ENCODE measurements around the gene RFESD.
"Not testable (repeated sequence)": the region's sequence is repeated elsewhere in the genome, so short reads cannot be mapped to it uniquely, and the experiment has no call there.

The RFESD gene

DNA sequence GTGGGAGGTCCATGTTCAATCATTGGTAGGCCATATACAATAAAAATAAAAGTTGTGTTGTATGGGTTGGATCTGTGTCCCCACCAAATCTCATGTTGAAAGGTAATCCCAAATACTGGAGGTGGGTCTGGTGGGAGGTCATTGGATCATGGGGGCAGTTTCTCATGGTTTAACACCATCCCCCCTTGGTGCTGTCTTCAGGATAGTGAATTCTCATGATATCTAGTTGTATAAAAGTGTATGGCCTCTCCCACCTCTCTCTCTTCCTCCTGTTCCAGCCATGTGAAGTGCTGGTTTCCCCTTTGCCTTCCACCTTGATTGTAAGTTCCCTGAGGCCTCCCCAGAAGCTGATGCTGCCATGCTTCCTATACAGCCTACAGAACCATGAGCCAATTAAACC lies 21.1 kb downstream of the RFESD start:
- no peak for DNase-seq

DNA sequence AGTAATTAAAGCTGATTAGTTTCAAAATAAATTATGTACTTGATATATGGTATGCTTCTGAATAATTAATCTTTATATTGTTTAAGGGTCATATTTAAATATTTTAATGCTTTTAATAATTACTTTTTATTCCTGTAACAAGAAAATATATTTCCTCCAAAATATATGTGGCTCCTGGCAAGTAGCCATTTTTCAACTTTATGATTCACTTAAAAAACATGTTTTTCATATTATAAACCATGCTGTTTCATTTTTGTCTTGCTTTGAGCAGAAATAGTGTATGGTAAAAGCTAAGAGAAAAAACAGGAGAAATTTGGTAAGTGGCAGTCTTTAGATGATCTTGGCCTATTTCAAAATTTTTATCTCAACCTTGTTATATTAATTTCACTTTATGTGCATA lies 21.6 kb downstream of the RFESD start:
- DNase-seq, result no peak

DNA sequence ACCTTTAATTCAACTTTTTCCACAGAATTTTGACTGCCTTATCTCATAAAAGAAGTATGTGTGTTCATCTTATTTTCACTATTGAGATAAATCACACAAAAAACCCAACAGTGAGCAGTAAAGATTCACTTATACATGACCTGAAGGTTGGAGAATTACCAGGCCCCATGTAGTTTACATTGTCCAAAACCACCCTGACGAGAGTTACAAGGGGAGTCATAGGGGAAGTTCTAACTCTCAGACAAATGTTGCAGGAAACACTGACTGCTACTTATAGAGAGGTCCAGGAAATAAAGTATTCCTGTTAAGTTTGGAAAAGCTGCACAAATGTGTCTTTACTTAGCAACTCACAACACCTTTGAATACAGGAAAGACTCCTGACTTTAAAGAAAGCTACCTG lies 22.2 kb downstream of the RFESD start:
- no peak for DNase-seq

DNA sequence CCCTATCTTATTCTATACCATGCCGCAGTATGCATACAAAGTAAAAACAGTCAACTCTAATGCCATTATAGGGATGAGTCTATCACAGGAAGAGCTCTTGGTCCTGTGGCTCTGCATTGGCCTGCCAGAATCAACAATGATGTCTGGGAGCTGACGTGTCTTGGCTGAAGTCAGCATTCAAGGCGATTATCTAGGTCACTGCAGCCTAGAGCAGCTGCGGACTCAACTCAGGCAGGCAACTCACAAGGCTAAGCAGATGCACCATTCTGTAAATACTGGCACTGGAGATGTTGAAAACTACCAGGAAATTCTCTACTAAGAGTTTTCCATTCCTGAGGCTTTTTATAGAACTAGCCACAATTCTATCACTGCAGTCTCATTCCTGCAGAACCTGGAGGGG lies 23.0 kb downstream of the RFESD start:
- DNase-seq, result no peak

DNA sequence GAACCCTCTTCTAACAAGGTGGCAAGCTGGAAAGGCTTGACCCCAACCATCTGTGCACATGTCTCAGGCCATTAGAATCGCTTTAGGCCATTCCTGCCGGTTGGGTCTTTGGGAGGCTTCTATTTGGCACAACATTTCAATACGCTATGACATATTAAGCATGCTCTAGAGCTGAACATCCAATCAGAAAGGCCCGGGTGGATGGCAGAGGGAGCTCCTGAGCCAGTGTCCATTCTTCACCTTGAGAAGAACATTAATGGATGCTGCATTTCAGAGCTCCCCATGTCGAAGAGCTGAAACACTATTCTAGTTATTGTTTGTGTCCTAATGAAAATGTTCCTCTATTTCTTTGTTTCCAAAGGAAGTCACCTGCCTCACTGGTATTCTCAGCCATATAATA lies 23.4 kb downstream of the RFESD start:
- no peak for DNase-seq

DNA sequence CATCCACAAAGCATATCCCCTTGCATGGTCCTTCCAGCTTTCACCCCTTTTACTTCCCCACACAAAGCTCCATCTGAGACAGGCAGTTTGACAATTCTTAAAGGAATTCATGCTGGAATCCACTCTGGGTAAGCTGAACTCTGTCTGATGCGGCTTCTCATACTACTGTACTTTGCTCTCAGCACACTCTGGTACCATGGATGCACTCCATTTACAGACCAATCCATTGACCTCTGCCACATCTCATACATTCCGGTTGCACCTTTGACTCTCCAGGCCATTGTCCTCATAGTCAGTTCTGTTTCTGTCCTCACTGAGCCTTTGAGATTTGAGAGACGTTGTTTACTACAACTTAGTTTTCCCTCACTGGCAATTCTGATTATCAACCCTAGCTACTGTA lies 24.0 kb downstream of the RFESD start:
- no peak for DNase-seq

DNA sequence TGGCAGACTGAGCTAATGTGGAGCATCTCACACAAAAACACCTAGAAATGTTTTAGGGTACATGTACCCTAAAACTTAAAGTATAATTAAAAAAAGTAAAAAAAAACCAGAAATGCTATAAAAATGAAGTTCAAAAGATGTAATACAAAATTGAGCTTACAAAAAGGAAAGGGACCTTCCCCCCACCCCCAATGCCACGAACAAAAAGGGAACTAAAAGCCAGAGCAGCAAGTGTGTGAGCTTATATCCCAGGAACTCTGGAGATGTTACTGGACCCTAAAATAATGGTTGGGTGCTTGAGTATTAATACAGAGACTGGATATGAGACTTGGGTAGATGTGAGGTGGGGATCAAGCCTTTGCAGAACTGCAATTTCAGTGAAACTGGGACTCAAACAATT lies 25.2 kb downstream of the RFESD start:
- DNase-seq, result no peak

DNA sequence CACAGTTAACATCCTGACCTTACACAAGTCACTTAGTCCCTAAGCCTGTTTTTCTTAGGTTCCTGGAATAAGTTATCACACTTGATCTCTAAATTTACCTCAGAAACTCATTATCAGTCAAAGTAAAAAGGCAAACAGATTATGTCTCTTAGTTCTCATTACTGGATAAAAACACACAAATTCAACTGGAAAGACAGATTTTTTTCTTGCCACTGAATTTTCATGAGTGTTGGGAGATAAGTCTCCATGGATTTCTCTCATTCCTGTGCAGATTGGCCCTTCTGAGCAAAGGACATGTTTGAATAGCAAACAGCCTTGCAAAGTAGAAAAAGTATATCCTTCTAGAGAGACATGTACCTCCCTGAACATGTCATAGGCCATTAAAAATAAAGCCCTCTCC lies 26.1 kb downstream of the RFESD start:
- no peak for DNase-seq

DNA sequence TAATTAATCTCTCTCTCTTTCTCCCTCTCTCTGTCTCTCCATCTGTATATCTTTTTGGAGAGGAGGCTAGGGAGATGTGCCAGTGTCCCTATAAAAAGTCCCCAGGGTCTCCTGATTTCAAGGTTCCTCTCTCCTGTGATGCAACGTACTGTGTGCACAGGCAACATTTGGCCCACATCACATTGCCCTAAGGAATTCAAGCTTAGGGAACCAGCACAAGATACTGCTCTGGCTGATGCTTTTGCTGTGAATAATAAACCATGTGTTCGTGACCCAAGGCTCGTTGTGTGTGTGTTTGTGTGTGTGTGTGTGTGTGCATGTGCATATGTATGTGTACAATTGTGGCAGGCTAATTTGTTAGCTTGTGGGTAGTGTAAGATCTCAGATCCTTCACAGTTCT lies 26.5 kb downstream of the RFESD start:
- DNase-seq, result no peak

DNA sequence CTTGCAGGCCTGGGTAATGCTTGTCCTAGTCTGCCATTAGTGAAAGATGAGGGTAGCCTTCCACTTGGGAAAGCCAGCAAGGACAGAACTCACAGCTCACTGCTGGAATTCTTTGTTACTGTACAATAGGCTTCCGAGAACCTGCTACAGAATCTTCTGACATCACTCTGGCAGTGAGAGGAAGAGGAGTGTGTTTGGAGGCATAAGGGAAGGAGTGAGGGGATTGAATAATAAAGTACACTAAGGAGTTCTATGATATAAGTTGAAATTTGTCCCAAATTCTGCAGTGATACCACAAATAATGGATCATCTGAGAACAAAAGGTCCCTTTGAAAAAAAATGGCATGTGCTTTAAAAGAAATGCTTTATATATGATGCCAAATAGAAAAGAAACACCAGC lies 36.3 kb downstream of the RFESD start, which contains the start of gene SPATA9:
Gene SPATA9, minus strand, starts transcription at position 101 of the 400 bp plus-strand sequence. CDS start 137 bp downstream, outside the sequence.
- no peak for DNase-seq

DNA sequence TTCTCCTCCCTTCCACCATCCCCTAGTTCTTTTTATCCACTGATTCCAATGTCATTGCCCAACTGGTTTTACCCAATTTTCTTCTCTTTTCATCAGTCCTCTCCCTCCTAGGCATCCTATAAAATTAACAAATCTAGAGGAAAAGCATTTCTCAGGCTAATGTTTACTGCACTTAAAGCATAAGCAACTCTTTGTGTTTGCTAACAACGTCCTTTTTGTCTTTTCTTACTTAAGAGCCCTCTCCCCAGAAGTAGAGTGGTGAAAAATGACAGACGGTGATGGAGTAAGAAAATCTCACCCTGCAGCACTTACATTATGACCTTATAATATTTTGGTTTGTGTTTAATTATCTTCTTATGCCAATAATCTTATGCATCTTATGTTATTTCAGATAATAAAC lies 37.8 kb downstream of the RFESD start:
- DNase-seq, result no peak

DNA sequence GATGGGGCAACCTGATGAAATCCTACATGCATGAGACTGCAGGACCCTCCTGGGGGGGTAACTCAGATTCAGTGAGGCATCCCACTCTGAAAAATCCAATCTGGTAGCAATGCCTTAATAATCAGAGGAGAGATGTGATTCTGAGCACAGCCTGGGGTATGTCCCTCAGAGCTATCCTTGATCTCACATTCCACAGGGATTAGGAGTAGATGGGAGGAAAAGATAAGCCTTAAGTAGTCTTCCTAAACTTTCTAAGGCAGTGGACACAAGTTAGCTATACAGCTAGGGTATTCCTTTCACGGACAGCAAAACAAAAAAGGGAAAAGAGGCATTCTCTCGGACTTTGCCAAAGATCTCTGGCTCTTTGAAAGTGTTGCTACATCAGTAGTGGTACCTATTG lies 40.1 kb downstream of the RFESD start:
- no peak for DNase-seq

DNA sequence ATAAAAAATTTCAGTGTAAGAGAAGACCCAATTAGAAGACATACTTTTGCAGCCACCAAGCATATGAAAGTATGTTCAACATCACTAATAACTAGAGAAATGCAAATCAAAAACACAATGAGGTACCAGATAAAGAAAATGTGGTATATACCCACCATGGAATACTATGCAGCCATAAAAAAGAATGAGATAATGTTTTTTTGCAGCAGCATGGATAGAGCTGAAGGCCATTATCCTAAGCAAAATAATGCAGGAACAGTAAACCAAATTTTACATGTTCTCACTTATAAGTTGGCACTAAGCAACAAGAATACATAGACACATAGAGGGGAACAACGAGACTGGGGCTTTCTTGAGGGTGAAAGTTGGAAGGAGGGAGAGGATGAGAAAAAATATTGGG lies 43.1 kb downstream of the RFESD start:
- DNase-seq, result no peak

DNA sequence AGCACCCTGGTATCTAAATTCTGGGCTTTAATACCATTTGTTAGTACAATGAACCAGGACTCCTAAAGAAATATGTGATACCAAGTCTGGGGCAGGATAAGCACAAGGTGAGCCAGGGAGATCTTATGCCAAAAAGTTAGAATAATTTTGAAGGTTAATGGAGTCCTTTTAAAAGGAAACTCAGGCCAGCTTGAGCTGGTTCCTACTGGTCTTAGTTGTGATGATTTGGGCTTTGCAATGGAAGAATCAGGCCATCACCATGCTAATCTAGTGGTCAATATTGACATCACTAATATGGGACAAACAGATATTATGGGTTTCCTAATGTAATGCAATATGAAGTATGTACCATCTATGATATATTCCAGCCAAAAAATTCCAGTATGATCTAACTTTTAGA lies 43.8 kb downstream of the RFESD start:
- DNase-seq, result no peak

DNA sequence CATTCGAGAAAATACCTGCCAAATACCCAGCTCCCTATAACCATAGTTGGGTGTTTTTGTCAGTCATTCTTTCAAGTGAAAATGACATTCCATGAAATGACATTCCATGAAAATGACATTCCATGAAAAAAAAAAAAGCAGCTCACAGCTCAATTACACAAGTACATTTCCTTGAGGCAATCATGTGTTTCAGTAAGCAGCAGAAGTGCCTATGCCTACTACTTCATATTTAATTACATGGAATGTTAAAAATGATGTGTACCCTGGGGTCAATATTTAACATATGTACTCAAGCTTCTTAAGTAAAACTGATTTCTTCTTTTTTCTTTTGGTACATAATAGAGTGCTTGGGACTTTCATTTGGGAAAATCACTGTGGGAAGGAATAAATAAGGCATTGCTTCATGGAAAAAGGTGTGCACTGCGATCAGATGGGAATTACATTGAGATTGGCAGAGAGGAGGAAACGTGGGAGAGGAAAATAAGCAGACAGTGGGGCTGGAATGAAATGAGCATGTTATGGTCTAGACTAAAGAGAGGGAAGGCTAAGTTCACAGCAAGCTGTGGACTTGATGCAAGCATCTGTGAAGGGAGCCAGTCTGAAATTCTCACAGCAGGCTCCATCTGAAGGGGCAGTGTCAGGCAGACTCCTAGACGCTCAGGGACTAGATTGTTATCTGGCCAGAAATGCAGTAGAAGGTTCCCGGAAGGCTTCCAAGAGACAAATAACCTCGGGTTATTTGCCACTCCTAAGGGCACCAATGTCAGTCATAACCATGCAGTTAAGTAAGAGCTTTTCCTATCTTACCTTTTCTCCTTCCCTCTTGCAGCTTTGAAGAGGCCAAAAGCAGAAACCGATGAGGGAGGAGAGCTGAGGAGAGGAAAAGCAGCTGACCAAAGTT lies 51.5 kb downstream of the RFESD start:
- no peak for DNase-seq

DNA sequence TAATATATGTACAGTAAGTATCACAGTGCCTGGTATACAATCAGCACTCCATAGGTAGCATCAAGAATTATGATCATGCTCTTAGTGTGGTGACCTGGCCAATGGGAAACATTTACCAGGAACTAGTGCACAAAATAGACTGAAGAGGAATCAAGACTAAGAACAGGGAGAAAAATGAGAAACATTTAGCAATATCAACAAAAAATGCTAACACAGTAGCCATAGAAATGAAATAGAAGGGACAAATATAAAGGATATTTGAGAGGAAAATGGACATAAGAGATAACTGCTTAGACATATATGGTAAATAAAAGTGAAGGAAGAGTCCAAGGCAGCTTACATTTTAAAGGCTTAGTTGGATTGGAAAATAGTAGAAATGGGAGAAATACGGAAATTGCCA lies 52.8 kb downstream of the RFESD start:
- DNase-seq, result no peak

DNA sequence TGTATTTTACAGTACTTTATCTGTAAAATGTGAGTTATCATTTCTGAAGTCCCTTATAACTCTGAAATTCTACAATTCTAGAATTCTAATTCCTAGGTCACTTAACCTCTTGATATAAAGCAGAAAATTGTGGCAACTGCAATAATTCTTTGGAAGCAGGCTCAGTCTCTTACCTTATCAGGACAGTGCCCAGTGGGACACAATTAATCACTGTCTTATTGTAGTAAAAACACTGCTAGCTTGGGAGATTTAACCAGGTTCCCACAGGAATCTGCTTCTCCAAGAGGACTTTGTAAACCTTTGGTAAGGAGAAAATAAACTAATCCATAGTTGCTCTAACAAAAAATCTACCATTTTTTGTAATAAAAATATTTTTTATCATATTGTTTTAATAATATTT lies 54.5 kb downstream of the RFESD start:
- DNase-seq, result no peak

DNA sequence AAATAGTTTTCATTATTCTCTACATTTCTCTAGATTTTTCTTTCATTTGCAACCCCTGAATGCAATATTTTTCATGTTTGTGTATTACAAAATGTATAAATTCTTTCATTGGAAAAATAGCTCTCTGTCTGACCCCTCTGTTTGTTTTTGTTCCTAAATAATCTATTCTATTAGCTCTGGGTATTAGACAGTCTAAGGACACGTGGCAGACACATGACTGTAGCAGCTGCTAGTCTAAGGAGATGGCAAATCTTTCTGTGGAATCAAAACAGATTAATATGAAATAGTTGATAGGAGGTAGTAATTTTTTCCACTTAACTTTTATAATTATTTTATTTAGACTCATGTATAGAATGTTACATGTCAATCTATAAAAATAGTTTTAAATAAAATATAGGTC lies 57.6 kb downstream of the RFESD start:
- peak in 1 of 2 experiments; percentile 4 for DNase-seq

DNA sequence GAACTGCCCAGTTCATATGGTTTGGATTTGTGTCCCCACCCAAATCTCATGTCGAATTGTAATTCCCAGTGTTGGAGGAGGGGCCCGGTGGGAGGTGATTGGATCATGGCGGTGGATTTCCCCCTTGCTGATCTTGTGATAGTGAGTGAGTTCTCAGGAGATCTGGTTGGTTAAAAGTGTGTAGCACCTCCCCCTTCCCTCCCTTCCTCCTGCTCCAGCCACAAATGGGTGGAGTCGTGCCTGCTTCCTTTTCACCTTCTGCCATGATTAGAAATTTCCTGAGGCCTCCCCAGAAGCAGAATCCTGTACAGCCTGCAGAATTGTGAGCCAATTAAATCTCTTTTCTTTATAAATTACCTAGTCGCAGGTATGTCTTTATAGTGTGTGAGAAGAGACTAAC lies 59.6 kb downstream of the RFESD start:
- DNase-seq, result not testable (repeated sequence)

DNA sequence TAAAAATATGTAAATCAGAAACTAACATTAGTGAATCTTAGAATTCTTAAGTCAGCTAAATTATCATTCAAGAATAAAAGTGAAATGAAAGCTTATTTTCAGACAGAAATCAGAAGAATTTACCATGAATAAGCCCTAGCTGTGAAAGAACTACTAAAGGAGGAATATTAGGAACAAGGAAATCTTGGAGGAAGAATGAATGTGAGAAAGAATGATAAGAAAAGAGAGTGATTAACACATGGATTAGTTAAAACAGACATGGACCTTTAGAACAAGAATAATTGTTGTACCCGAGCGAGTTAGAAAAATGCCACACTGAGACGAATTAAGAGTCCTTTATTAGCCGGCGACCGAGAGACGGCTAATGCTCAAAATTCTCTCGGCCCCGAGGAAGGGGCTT lies 60.5 kb downstream of the RFESD start:
- DNase-seq, result no peak

All from NCI-H524 (cell line).